H1 (cell line): ENCODE data around the gene RAB4B. TPM values are rescaled to one million over a fixed set of nuclear protein-coding genes. Genes with fewer than 3 reads are reported as not detected.
"Not testable (repeated sequence)": the region's sequence is repeated elsewhere in the genome, so short reads cannot be mapped to it uniquely, and the experiment has no call there.

Experiments
- CTCF ChIA-PET: fragments of 300-600 bp; sonication (Branson Sonifier 250); formaldehyde crosslinking; loops from one replicate; lab custom pipeline; 2021; ENCODE audit not compliant: partially characterized antibody; lab: Charles Lee
- POLR2A ChIA-PET: fragments of 300-600 bp; sonication (Branson Sonifier 250); formaldehyde crosslinking; loops from one replicate; lab custom pipeline; 2021; ENCODE audit warnings: inconsistent platforms; ENCODE audit not compliant: partially characterized antibody; lab: Charles Lee
- DNase-seq, 2 experiments: peaks; one replicate each; pipeline versions ENCODE4 v3.0.0 to v3.0.0-alpha.2; 2010 to 2022; ENCODE audit warnings: low spot score in 2 of 2, low read depth in 1 of 2, mixed read lengths in 1 of 2
- FAIRE-seq: peaks from 2 replicates; lab custom pipeline; 2011; peaks lifted over from hg19 to GRCh38; lab: Jason Lieb, UNC
- H2AFZ ChIP-seq: 2 replicates; pipeline ENCODE4 v1.8.1; 2012; ENCODE audit warnings: low read length, inconsistent platforms
- H2AK5ac ChIP-seq: 2 replicates; pipeline ENCODE4 v1.6.1; 2013; ENCODE audit warnings: low read depth, low read length
- H2BK120ac ChIP-seq: replicated peaks from 2 replicates; pipeline ENCODE3; 2013; ENCODE audit warnings: low read depth, low read length, inconsistent platforms
- H2BK12ac ChIP-seq: 2 replicates; pipeline ENCODE4 v1.6.1; 2013; ENCODE audit warnings: low read depth, low read length
- H2BK15ac ChIP-seq: 2 replicates; pipeline ENCODE4 v1.6.1; 2013; ENCODE audit warnings: low read length
- H2BK20ac ChIP-seq: 2 replicates; pipeline ENCODE4 v1.6.1; 2013; ENCODE audit warnings: low read length
- H2BK5ac ChIP-seq: 2 replicates; pipeline ENCODE4 v1.6.1; 2013; ENCODE audit warnings: low read depth, low read length
- H3K14ac ChIP-seq: 2 replicates; pipeline ENCODE4 v1.6.1; 2013; ENCODE audit warnings: inconsistent platforms; ENCODE audit not compliant: insufficient read length
- H3K18ac ChIP-seq: 2 replicates; pipeline ENCODE4 v1.6.1; 2013; ENCODE audit warnings: low read length; ENCODE audit errors: extremely low read depth
- H3K23ac ChIP-seq: 2 replicates; pipeline ENCODE4 v1.6.1; 2013; ENCODE audit warnings: inconsistent platforms; ENCODE audit not compliant: insufficient read length
- H3K23me2 ChIP-seq: 2 replicates; pipeline ENCODE4 v1.6.1; 2013; ENCODE audit warnings: low read depth, low read length
- H3K27ac ChIP-seq: 2 replicates; pipeline ENCODE4 v1.6.1; 2011; ENCODE audit warnings: low read depth, low read length, inconsistent platforms
- H3K27me3 ChIP-seq, 4 experiments: replicated peaks in 1 of 4; 1 replicate in 1 of 4; 2 replicates in 3 of 4; pipeline versions ENCODE4 v1.6.1 to v1.8.1; 2011 to 2013; ENCODE audit warnings: low read length in 3 of 4, mild to moderate bottlenecking in 3 of 4, inconsistent platforms in 2 of 4, mixed read lengths in 2 of 4, moderate library complexity in 1 of 4; ENCODE audit not compliant: control insufficient read depth in 3 of 4, insufficient read depth in 3 of 4; ENCODE audit errors: extremely low read depth in 1 of 4
- H3K36me3 ChIP-seq, 4 experiments: 2 replicates each; pipeline versions ENCODE4 v1.6.1 to v1.8.1; 2011 to 2013; ENCODE audit warnings: mild to moderate bottlenecking in 4 of 4, low read length in 3 of 4, moderate library complexity in 2 of 4, control low read depth in 1 of 4, inconsistent platforms in 1 of 4; ENCODE audit not compliant: insufficient read depth in 4 of 4, control insufficient read depth in 2 of 4
- H3K4ac ChIP-seq: replicated peaks from 2 replicates; pipeline ENCODE3; 2013; ENCODE audit warnings: low read length, low read depth, mixed read lengths, inconsistent platforms; ENCODE audit not compliant: insufficient read length
- H3K4me1 ChIP-seq, 4 experiments: replicated peaks in 1 of 4; 1 replicate in 1 of 4; 2 replicates in 3 of 4; pipeline versions ENCODE4 v1.6.1 to v1.8.1; 2011 to 2013; ENCODE audit warnings: low read length in 3 of 4, inconsistent platforms in 2 of 4, mixed read lengths in 1 of 4; ENCODE audit not compliant: insufficient read depth in 4 of 4, control insufficient read depth in 3 of 4
- H3K4me2 ChIP-seq, 2 experiments: 2 replicates each; pipeline versions ENCODE4 v1.6.1 to v1.8.1; 2011 to 2013; ENCODE audit warnings: low read depth in 2 of 2, low read length in 2 of 2, control low read depth in 1 of 2, inconsistent platforms in 1 of 2, mild to moderate bottlenecking in 1 of 2; ENCODE audit not compliant: insufficient read depth in 1 of 2
- H3K4me3 ChIP-seq, 4 experiments: fragments of 200-600, 300-600 bp in 1 of 4; sonication (generic), shearing (Covaris generic), sonication (Bioruptor Twin) in 1 of 4; 2 replicates each; pipeline versions ENCODE4 v1.5.1 to v1.8.1; 2011 to 2016; ENCODE audit warnings: low read length in 4 of 4, low read depth in 3 of 4, control low read depth in 2 of 4, inconsistent platforms in 2 of 4, mild to moderate bottlenecking in 2 of 4, mixed read lengths in 1 of 4, moderate library complexity in 1 of 4; ENCODE audit not compliant: insufficient read depth in 2 of 4; ENCODE audit errors: extremely low read depth in 1 of 4
- H3K56ac ChIP-seq: replicated peaks from 2 replicates; pipeline ENCODE3; 2013; ENCODE audit warnings: low read depth, mild to moderate bottlenecking, mixed read lengths, low read length, inconsistent platforms; ENCODE audit not compliant: insufficient read length
- H3K79me1 ChIP-seq: 2 replicates; pipeline ENCODE4 v1.6.1; 2013; ENCODE audit warnings: low read depth, low read length, control low read depth
- H3K79me2 ChIP-seq, 2 experiments: 2 replicates each; pipeline versions ENCODE4 v1.6.1 to v1.8.1; 2012 to 2013; ENCODE audit warnings: low read length in 2 of 2, mild to moderate bottlenecking in 2 of 2, inconsistent platforms in 1 of 2; ENCODE audit not compliant: insufficient read depth in 2 of 2, control insufficient read depth in 1 of 2
- H3K9ac ChIP-seq, 4 experiments: replicated peaks in 1 of 4; 1 replicate in 1 of 4; 2 replicates in 3 of 4; pipeline versions ENCODE4 v1.6.1 to v1.8.1; 2011 to 2013; ENCODE audit warnings: low read depth in 3 of 4, low read length in 3 of 4, control low read depth in 2 of 4, mild to moderate bottlenecking in 2 of 4, moderate library complexity in 2 of 4, inconsistent platforms in 1 of 4; ENCODE audit errors: extremely low read depth in 1 of 4
- H3K9me3 ChIP-seq, 2 experiments: 2 replicates each; pipeline versions ENCODE4 v1.6.1 to v1.8.1; 2012 to 2013; ENCODE audit warnings: mild to moderate bottlenecking in 2 of 2, moderate library complexity in 2 of 2, control low read depth in 1 of 2, inconsistent platforms in 1 of 2, low read depth in 1 of 2, low read length in 1 of 2, mixed read lengths in 1 of 2; ENCODE audit not compliant: insufficient read depth in 2 of 2
- H4K20me1 ChIP-seq, 2 experiments: replicated peaks in 1 of 2; 2 replicates each; pipeline versions ENCODE3 to v1.8.1; 2011 to 2013; ENCODE audit warnings: inconsistent platforms in 2 of 2, low read length in 2 of 2, mild to moderate bottlenecking in 1 of 2; ENCODE audit not compliant: insufficient read depth in 2 of 2, control insufficient read depth in 1 of 2
- H4K5ac ChIP-seq: 2 replicates; pipeline ENCODE4 v1.6.1; 2013; ENCODE audit warnings: low read length, low read depth, mixed read lengths, inconsistent platforms; ENCODE audit not compliant: insufficient read length
- H4K8ac ChIP-seq: 2 replicates; pipeline ENCODE4 v1.8.0; 2013; ENCODE audit warnings: mild to moderate bottlenecking, moderate library complexity, low read length, inconsistent platforms; ENCODE audit not compliant: insufficient read depth; ENCODE audit errors: extremely low read depth
- H4K91ac ChIP-seq: replicated peaks from 2 replicates; pipeline ENCODE3; 2013; ENCODE audit warnings: low read length, mixed read lengths, inconsistent platforms; ENCODE audit not compliant: insufficient read length
- POLR2AphosphoS5 ChIP-seq: IDR thresholded peaks from 2 replicates; pipeline ENCODE4 v1.6.1; 2011; ENCODE audit warnings: low read depth, low read length
- WGBS, 2 experiments: shearing (Covaris generic) in 1 of 2; methylation state at CpG; one replicate each; pipeline versions ENCODE4 v1.1.6 to v1.1.7; 2013 to 2015; ENCODE audit warnings: low lambda C conversion rate in 2 of 2, mixed read lengths in 2 of 2, inconsistent platforms in 1 of 2, low coverage in 1 of 2, missing lambda C conversion rate in 1 of 2; ENCODE audit not compliant: insufficient replicate concordance in 2 of 2, insufficient coverage in 1 of 2, insufficient read length in 1 of 2; ENCODE audit errors: extremely low coverage in 1 of 2, missing lambda C conversion rate in 1 of 2; 5-methylcytosine and 5-hydroxymethylcytosine counted together
- polyA plus RNA-seq, 7 experiments: library from polyadenylated mRNA; depleted of rRNA in 3 of 7; stranded (reverse) in 5 of 7; unstranded in 2 of 7; fragments of >200 nt in 5 of 7; fragments of 200-250 nt in 2 of 7; gene quantifications; 1 replicate in 5 of 7; 2 replicates in 1 of 7; 4 replicates in 1 of 7; pipeline versions ENCODE4 v1.2.1 to v1.2.3, GENCODE V29; 2011 to 2013; ENCODE audit warnings: missing spikeins in 2 of 7, mixed read lengths in 2 of 7
- total RNA-seq: library from RNA; stranded (reverse); fragmentation: NEBNext Ultra II Directional; extraction: Animal tissue kit (Norgen Biotek cat#: 25700); gene quantifications from 2 replicates; pipeline ENCODE4 v1.2.1, GENCODE V29; 2021

The RAB4B gene
- total and polyA plus RNA-seq, 2 of the 8 experiments (the other 6 are each of a cell fraction or from before 2014, with no cell fraction given), result 15.9 to 28.6 TPM

DNA sequence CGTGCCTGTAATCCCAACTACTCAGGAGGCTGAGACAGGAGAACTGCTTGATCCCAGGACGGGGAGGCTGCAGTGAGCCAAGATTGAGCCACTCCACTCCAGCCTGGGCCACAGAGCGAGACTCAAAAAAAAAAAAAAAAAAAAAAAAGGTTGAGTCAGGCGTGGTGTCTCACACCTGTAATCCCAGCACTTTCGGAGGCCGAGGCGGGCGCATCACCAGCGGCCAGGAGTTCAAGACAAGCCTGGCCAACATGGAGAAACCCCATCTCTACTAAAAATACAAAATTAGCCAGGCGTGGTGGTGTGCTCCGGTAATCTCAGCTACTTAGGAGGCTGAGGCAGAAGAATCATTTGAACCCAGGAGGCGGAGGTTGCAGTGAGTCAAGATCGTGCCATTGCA lies 11.7 kb upstream of the RAB4B start:
- CTCF ChIA-PET, result interaction anchor here (0.8 to 1.7 kb wide), 2 partner anchors 8 to 40 kb away, joined by 3 to 6 read pairs; no protein-coding TSS in a partner anchor
- H3K4me2 ChIP-seq, H4K8ac ChIP-seq, H2AK5ac ChIP-seq, DNase-seq, H2BK12ac ChIP-seq, H4K5ac ChIP-seq, H3K23me2 ChIP-seq, H2BK20ac ChIP-seq, H3K4me1 ChIP-seq, H2BK5ac ChIP-seq, H3K9ac ChIP-seq, H3K4me3 ChIP-seq, H3K18ac ChIP-seq, H2BK15ac ChIP-seq, H2BK120ac ChIP-seq, H3K14ac ChIP-seq, FAIRE-seq, H3K4ac ChIP-seq, H3K27ac ChIP-seq, H3K27me3 ChIP-seq, H3K9me3 ChIP-seq, H3K23ac ChIP-seq, H3K79me1 ChIP-seq, H3K56ac ChIP-seq, H2AFZ ChIP-seq, H3K79me2 ChIP-seq, H4K91ac ChIP-seq: not testable (repeated sequence)
- WGBS, 2 experiments, result 90% methylated on average over 8 of the region's 13 CpGs; no CpG with 5 or more reads in 1 of the 2 experiments
- H4K20me1 ChIP-seq, result peaks cover 10 to 19% of the 10 kb centered on the region in 2 experiments
- peaks cover 35 to 53% (median 44%) of the 10 kb centered on the region in 4 experiments for H3K36me3 ChIP-seq
- TF ChIP-seq POLR2AphosphoS5, result 0 out of 2 replicates have a peak, but pooled peaks have one; percentile 14
- POLR2A ChIA-PET, result interaction anchor here (0.9 to 17.9 kb wide), 9 partner anchors 11 to 586 kb away, joined by 3 to 399 read pairs (median 6); partner anchors contain the start of genes ACTMAP, EGLN2, MIA and RAB4B
